DOHH2 (cell line): Measurements from ENCODE around the gene GUCY1A2.

Experiments used
- H3F3A ChIP-seq: fragments of 200-600 bp; sonication (generic), shearing (Covaris generic); 2 replicates; pipeline ENCODE4 v1.6.0; 2016; ENCODE audit warnings: antibody characterized with exemption, mild to moderate bottlenecking; ENCODE audit not compliant: control insufficient read depth, insufficient read depth
- H3K27ac ChIP-seq: fragments of 200-600 bp; sonication (generic); 2 replicates; pipeline ENCODE4 v1.5.1; 2014; ENCODE audit warnings: low read depth, mild to moderate bottlenecking, low read length, moderate library complexity
- H3K27me3 ChIP-seq: fragments of 200-600 bp; sonication (generic); 2 replicates; pipeline ENCODE4 v1.6.1; 2014; ENCODE audit warnings: mild to moderate bottlenecking, low read length, mixed read lengths; ENCODE audit not compliant: control insufficient read depth
- H3K36me3 ChIP-seq: fragments of 200-600 bp; sonication (generic); 2 replicates; pipeline ENCODE4 v1.6.1; 2014; ENCODE audit warnings: mild to moderate bottlenecking, low read length, moderate library complexity, mixed read lengths; ENCODE audit not compliant: control insufficient read depth
- H3K4me1 ChIP-seq: fragments of 200-600 bp; sonication (generic); 2 replicates; pipeline ENCODE4 v1.6.1; 2014; ENCODE audit warnings: mild to moderate bottlenecking, low read length, mixed read lengths; ENCODE audit not compliant: control insufficient read depth
- H3K4me2 ChIP-seq: fragments of 200-600 bp; sonication (generic); 2 replicates; pipeline ENCODE4 v1.6.0; 2014; ENCODE audit warnings: mild to moderate bottlenecking, low read length, moderate library complexity
- H3K4me3 ChIP-seq: fragments of 200-600 bp; sonication (generic); 2 replicates; pipeline ENCODE4 v1.5.1; 2014; ENCODE audit warnings: mild to moderate bottlenecking, low read length, mixed read lengths
- H3K79me2 ChIP-seq: fragments of 200-600 bp; sonication (generic); 2 replicates; pipeline ENCODE4 v1.6.1; 2014; ENCODE audit warnings: mild to moderate bottlenecking, low read length, mixed read lengths; ENCODE audit not compliant: control insufficient read depth
- H3K9me2 ChIP-seq: fragments of 200-600 bp; sonication (generic); replicated peaks from 2 replicates; pipeline ENCODE4 v1.6.1; 2014; ENCODE audit warnings: mild to moderate bottlenecking, low read length, mixed read lengths; ENCODE audit not compliant: control insufficient read depth
- H3K9me3 ChIP-seq: fragments of 200-600 bp; sonication (generic); 2 replicates; pipeline ENCODE4 v1.6.1; 2014; ENCODE audit warnings: antibody characterized with exemption, low read length, mixed read lengths; ENCODE audit not compliant: control insufficient read depth, insufficient read depth
- H4K20me1 ChIP-seq: fragments of 200-600 bp; sonication (generic); 2 replicates; pipeline ENCODE4 v1.6.0; 2014; ENCODE audit warnings: low read depth, mild to moderate bottlenecking, antibody characterized with exemption, low read length, moderate library complexity; ENCODE audit not compliant: control insufficient read depth, insufficient read depth
- EZH2phosphoT487 ChIP-seq: fragments of 200-600 bp; sonication (generic); IDR thresholded peaks from 2 replicates; pipeline ENCODE4 v1.6.1; 2017; ENCODE audit warnings: borderline replicate concordance, mild to moderate bottlenecking, antibody characterized with exemption, low read length, moderate library complexity, mixed read lengths
- TF ChIP-seq, protein P1 (sequence below): fragments of 200-600 bp; sonication (generic); IDR thresholded peaks from one replicate; pipeline ENCODE4 v1.5.1; 2014; ENCODE audit warnings: antibody characterized with exemption, mild to moderate bottlenecking, low read depth, low read length; ENCODE audit not compliant: poor library complexity, severe bottlenecking

Gene GUCY1A2

DNA sequence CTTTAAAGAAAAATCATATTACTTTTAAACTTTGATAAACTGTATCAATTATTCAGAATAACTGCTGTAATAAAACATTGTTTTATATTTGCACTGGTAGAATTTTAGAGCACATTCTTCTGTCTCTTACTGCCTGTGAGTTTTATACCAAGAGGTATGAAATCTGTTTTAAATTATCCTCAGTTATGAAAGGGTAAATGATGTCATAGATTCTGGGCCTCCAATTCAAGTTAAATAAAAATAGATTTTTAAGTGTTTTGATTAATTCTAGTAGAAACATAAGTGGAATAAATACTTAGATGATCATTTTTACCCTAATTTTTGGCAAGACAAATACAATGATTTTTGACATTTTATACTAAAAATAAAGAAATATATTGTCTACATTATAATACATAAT is 93.0 kb downstream of the GUCY1A2 start:
- TF ChIP-seq, protein P1, sequence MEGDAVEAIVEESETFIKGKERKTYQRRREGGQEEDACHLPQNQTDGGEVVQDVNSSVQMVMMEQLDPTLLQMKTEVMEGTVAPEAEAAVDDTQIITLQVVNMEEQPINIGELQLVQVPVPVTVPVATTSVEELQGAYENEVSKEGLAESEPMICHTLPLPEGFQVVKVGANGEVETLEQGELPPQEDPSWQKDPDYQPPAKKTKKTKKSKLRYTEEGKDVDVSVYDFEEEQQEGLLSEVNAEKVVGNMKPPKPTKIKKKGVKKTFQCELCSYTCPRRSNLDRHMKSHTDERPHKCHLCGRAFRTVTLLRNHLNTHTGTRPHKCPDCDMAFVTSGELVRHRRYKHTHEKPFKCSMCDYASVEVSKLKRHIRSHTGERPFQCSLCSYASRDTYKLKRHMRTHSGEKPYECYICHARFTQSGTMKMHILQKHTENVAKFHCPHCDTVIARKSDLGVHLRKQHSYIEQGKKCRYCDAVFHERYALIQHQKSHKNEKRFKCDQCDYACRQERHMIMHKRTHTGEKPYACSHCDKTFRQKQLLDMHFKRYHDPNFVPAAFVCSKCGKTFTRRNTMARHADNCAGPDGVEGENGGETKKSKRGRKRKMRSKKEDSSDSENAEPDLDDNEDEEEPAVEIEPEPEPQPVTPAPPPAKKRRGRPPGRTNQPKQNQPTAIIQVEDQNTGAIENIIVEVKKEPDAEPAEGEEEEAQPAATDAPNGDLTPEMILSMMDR = no peak
- no peak for TF ChIP-seq EZH2phosphoT487
- no peaks in the 10 kb centered on the region for H3K79me2 ChIP-seq
- H3K4me1 ChIP-seq = no peaks in the 10 kb centered on the region
- H3K9me3 ChIP-seq = no peaks in the 10 kb centered on the region
- no peaks in the 10 kb centered on the region for H3K9me2 ChIP-seq
- H3K27ac ChIP-seq = no peak overlapping the region
- no peaks in the 10 kb centered on the region for H3F3A ChIP-seq
- H3K4me3 ChIP-seq = no peak overlapping the region
- H3K4me2 ChIP-seq = no peak overlapping the region
- H4K20me1 ChIP-seq = no peaks in the 10 kb centered on the region
- H3K27me3 ChIP-seq = no peaks in the 10 kb centered on the region
- no peaks in the 10 kb centered on the region for H3K36me3 ChIP-seq

DNA sequence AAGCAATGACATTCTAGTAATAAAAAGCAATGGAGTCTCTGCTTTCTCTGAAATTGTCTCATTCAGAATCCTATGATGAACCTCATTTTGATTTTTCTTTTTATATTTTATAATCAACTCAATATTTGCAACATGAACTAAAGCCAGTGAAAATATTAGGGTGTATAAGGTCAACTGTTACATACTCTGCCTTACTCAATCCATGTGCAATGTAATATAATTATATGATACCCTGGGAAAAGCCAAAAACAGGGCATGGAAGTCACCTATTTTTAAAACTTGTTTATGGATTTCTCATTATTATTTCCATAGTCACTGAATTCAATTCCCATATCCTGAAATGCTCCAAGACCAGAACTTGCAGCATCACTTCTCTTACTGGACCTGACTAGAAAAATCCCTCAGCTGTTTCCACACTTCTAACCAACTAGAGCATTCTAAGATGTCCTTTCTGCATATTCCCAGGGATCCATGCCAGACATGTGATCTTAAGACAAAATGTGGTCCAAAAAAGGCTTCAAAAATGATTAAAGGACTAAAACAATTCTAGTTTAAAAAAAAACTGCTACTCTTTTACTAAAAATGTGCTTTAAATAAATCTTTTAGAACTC is 97.3 kb downstream of the GUCY1A2 start:
- Histone ChIP-seq H3K36me3 (no peaks in the 10 kb centered on the region), H3K9me2 (no peaks in the 10 kb centered on the region), H3K9me3 (no peaks in the 10 kb centered on the region), H3K27ac (no peak overlapping the region), H4K20me1 (no peaks in the 10 kb centered on the region), H3K4me2 (no peak overlapping the region), H3F3A (no peaks in the 10 kb centered on the region), H3K79me2 (no peaks in the 10 kb centered on the region), H3K4me3 (no peak overlapping the region), H3K4me1 (no peaks in the 10 kb centered on the region), H3K27me3 (no peaks in the 10 kb centered on the region)
- TF ChIP-seq, protein P1 = no peak
- TF ChIP-seq EZH2phosphoT487 = no peak

DNA sequence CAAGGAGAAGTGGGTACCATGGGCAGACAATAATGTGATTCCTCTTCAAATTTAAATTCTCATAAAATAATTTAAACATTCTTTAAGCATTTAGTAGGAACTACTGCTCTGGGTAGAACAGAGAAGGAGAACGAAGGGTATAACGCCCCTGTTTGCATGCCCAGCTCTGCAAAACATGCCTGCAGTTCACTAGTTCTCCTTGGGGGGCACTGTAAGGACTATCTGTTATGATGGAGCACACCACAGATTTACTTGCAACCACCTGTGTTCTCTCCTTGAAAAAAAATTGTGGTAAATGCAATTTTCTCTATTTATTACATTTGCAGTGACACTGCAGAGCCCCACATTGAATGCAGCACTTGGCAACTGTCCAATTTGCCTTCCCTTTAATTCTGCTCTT is 100.3 kb downstream of the GUCY1A2 start:
- Histone ChIP-seq H3K4me1 (no peaks in the 10 kb centered on the region), H3K9me3 (no peaks in the 10 kb centered on the region), H3K4me2 (no peak overlapping the region), H3K27ac (no peak overlapping the region), H3K27me3 (no peaks in the 10 kb centered on the region), H3K4me3 (no peak overlapping the region), H3K79me2 (no peaks in the 10 kb centered on the region), H3F3A (no peaks in the 10 kb centered on the region), H4K20me1 (no peaks in the 10 kb centered on the region), H3K36me3 (no peaks in the 10 kb centered on the region), H3K9me2 (no peaks in the 10 kb centered on the region)
- TF ChIP-seq, protein P1 = peak; percentile 62
- TF ChIP-seq EZH2phosphoT487 = no peak
